DOHH2 (cell line): Measurements from ENCODE around the gene PAPLN.
A peak's percentile ranks its signal among the peaks of the same experiment; 100 is the strongest.
"Not testable (repeated sequence)": the region's sequence is repeated elsewhere in the genome, so short reads cannot be mapped to it uniquely, and the experiment has no call there.

Experiments
- H3F3A ChIP-seq: fragments of 200-600 bp; sonication (generic), shearing (Covaris generic); 2 replicates; pipeline ENCODE4 v1.6.0; 2016; ENCODE audit warnings: antibody characterized with exemption, mild to moderate bottlenecking; ENCODE audit not compliant: control insufficient read depth, insufficient read depth
- H3K27ac ChIP-seq: fragments of 200-600 bp; sonication (generic); 2 replicates; pipeline ENCODE4 v1.5.1; 2014; ENCODE audit warnings: low read depth, mild to moderate bottlenecking, low read length, moderate library complexity
- H3K27me3 ChIP-seq: fragments of 200-600 bp; sonication (generic); 2 replicates; pipeline ENCODE4 v1.6.1; 2014; ENCODE audit warnings: mild to moderate bottlenecking, low read length, mixed read lengths; ENCODE audit not compliant: control insufficient read depth
- H3K36me3 ChIP-seq: fragments of 200-600 bp; sonication (generic); 2 replicates; pipeline ENCODE4 v1.6.1; 2014; ENCODE audit warnings: mild to moderate bottlenecking, low read length, moderate library complexity, mixed read lengths; ENCODE audit not compliant: control insufficient read depth
- H3K4me1 ChIP-seq: fragments of 200-600 bp; sonication (generic); 2 replicates; pipeline ENCODE4 v1.6.1; 2014; ENCODE audit warnings: mild to moderate bottlenecking, low read length, mixed read lengths; ENCODE audit not compliant: control insufficient read depth
- H3K4me2 ChIP-seq: fragments of 200-600 bp; sonication (generic); 2 replicates; pipeline ENCODE4 v1.6.0; 2014; ENCODE audit warnings: mild to moderate bottlenecking, low read length, moderate library complexity
- H3K4me3 ChIP-seq: fragments of 200-600 bp; sonication (generic); 2 replicates; pipeline ENCODE4 v1.5.1; 2014; ENCODE audit warnings: mild to moderate bottlenecking, low read length, mixed read lengths
- H3K79me2 ChIP-seq: fragments of 200-600 bp; sonication (generic); 2 replicates; pipeline ENCODE4 v1.6.1; 2014; ENCODE audit warnings: mild to moderate bottlenecking, low read length, mixed read lengths; ENCODE audit not compliant: control insufficient read depth
- H3K9me2 ChIP-seq: fragments of 200-600 bp; sonication (generic); replicated peaks from 2 replicates; pipeline ENCODE4 v1.6.1; 2014; ENCODE audit warnings: mild to moderate bottlenecking, low read length, mixed read lengths; ENCODE audit not compliant: control insufficient read depth
- H3K9me3 ChIP-seq: fragments of 200-600 bp; sonication (generic); 2 replicates; pipeline ENCODE4 v1.6.1; 2014; ENCODE audit warnings: antibody characterized with exemption, low read length, mixed read lengths; ENCODE audit not compliant: control insufficient read depth, insufficient read depth
- H4K20me1 ChIP-seq: fragments of 200-600 bp; sonication (generic); 2 replicates; pipeline ENCODE4 v1.6.0; 2014; ENCODE audit warnings: low read depth, mild to moderate bottlenecking, antibody characterized with exemption, low read length, moderate library complexity; ENCODE audit not compliant: control insufficient read depth, insufficient read depth
- CTCF ChIP-seq: fragments of 200-600 bp; sonication (generic); IDR thresholded peaks from one replicate; pipeline ENCODE4 v1.5.1; 2014; ENCODE audit warnings: antibody characterized with exemption, mild to moderate bottlenecking, low read depth, low read length; ENCODE audit not compliant: poor library complexity, severe bottlenecking
- EZH2phosphoT487 ChIP-seq: fragments of 200-600 bp; sonication (generic); IDR thresholded peaks from 2 replicates; pipeline ENCODE4 v1.6.1; 2017; ENCODE audit warnings: borderline replicate concordance, mild to moderate bottlenecking, antibody characterized with exemption, low read length, moderate library complexity, mixed read lengths

Gene PAPLN

GRCh38 chr14:73305499-73305898 lies 68.2 kb downstream of the PAPLN start:
- H3K79me2 ChIP-seq = no peaks in the 10 kb centered on the region; the same call in 1 of the 2 replicates
- H3K27ac ChIP-seq = no peak overlapping the region
- no peaks in the 10 kb centered on the region for H3K36me3 ChIP-seq
- no peaks in the 10 kb centered on the region for H4K20me1 ChIP-seq
- H3K9me3 ChIP-seq = no peaks in the 10 kb centered on the region
- no peak overlapping the region for H3K4me3 ChIP-seq
- no peak for TF ChIP-seq EZH2phosphoT487
- TF ChIP-seq CTCF = no peak
- H3K4me1 ChIP-seq = peaks cover 43% of the 10 kb centered on the region
- no peaks in the 10 kb centered on the region for H3K27me3 ChIP-seq
- H3K4me2 ChIP-seq = no peak overlapping the region
- no peaks in the 10 kb centered on the region for H3K9me2 ChIP-seq
- peaks cover 14% of the 10 kb centered on the region for H3F3A ChIP-seq

GRCh38 chr14:73307261-73307660 lies 70.0 kb downstream of the PAPLN start:
- no peaks in the 10 kb centered on the region for H4K20me1 ChIP-seq
- H3K4me2 ChIP-seq = no peak overlapping the region
- H3K9me3 ChIP-seq = no peaks in the 10 kb centered on the region
- H3K4me3 ChIP-seq = no peak overlapping the region
- H3F3A ChIP-seq = peaks cover 17% of the 10 kb centered on the region
- H3K4me1 ChIP-seq = peaks cover 56% of the 10 kb centered on the region
- H3K27ac ChIP-seq = no peak overlapping the region
- H3K36me3 ChIP-seq = no peaks in the 10 kb centered on the region
- no peaks in the 10 kb centered on the region; the same call in 1 of the 2 replicates for H3K79me2 ChIP-seq
- H3K9me2 ChIP-seq = no peaks in the 10 kb centered on the region
- TF ChIP-seq EZH2phosphoT487 = no peak
- TF ChIP-seq CTCF = no peak
- no peaks in the 10 kb centered on the region for H3K27me3 ChIP-seq

GRCh38 chr14:73309207-73309606 lies 71.9 kb downstream of the PAPLN start:
- not testable (repeated sequence) for H3F3A ChIP-seq, H3K4me3 ChIP-seq, H3K79me2 ChIP-seq

GRCh38 chr14:73311708-73312030 lies 74.4 kb downstream of the PAPLN start:
- peak overlapping the region; percentile 41 for H3K4me2 ChIP-seq
- no peak for TF ChIP-seq EZH2phosphoT487
- no peak for TF ChIP-seq CTCF
- no peaks in the 10 kb centered on the region for H3K36me3 ChIP-seq
- H3K9me2 ChIP-seq = no peaks in the 10 kb centered on the region
- no peaks in the 10 kb centered on the region for H4K20me1 ChIP-seq
- H3F3A ChIP-seq = peaks cover 6% of the 10 kb centered on the region; the same call in 1 of the 2 replicates
- no peaks in the 10 kb centered on the region for H3K9me3 ChIP-seq
- peak overlapping the region; percentile 1; the same call in 1 of the 2 replicates for H3K4me3 ChIP-seq
- no peaks in the 10 kb centered on the region for H3K27me3 ChIP-seq
- peaks cover 15% of the 10 kb centered on the region for H3K4me1 ChIP-seq
- no peaks in the 10 kb centered on the region for H3K79me2 ChIP-seq
- H3K27ac ChIP-seq = no peak overlapping the region

More at GRCh38 chr14:73309207-73309606, 71.9 kb downstream of the PAPLN start:
- not testable (repeated sequence) for H4K20me1 ChIP-seq, H3K36me3 ChIP-seq, H3K9me2 ChIP-seq, H3K4me2 ChIP-seq, H3K9me3 ChIP-seq, H3K27ac ChIP-seq, H3K27me3 ChIP-seq
- peaks cover 40% of the 10 kb centered on the region for H3K4me1 ChIP-seq
